DOHH2 (cell line): ENCODE results near the gene DAP.

ENCODE experiments used
- H3F3A ChIP-seq: fragments of 200-600 bp; sonication (generic), shearing (Covaris generic); 2 replicates; pipeline ENCODE4 v1.6.0; 2016; ENCODE audit warnings: antibody characterized with exemption, mild to moderate bottlenecking; ENCODE audit not compliant: control insufficient read depth, insufficient read depth
- H3K27ac ChIP-seq: fragments of 200-600 bp; sonication (generic); 2 replicates; pipeline ENCODE4 v1.5.1; 2014; ENCODE audit warnings: low read depth, mild to moderate bottlenecking, low read length, moderate library complexity
- H3K27me3 ChIP-seq: fragments of 200-600 bp; sonication (generic); 2 replicates; pipeline ENCODE4 v1.6.1; 2014; ENCODE audit warnings: mild to moderate bottlenecking, low read length, mixed read lengths; ENCODE audit not compliant: control insufficient read depth
- H3K36me3 ChIP-seq: fragments of 200-600 bp; sonication (generic); 2 replicates; pipeline ENCODE4 v1.6.1; 2014; ENCODE audit warnings: mild to moderate bottlenecking, low read length, moderate library complexity, mixed read lengths; ENCODE audit not compliant: control insufficient read depth
- H3K4me1 ChIP-seq: fragments of 200-600 bp; sonication (generic); 2 replicates; pipeline ENCODE4 v1.6.1; 2014; ENCODE audit warnings: mild to moderate bottlenecking, low read length, mixed read lengths; ENCODE audit not compliant: control insufficient read depth
- H3K4me2 ChIP-seq: fragments of 200-600 bp; sonication (generic); 2 replicates; pipeline ENCODE4 v1.6.0; 2014; ENCODE audit warnings: mild to moderate bottlenecking, low read length, moderate library complexity
- H3K4me3 ChIP-seq: fragments of 200-600 bp; sonication (generic); 2 replicates; pipeline ENCODE4 v1.5.1; 2014; ENCODE audit warnings: mild to moderate bottlenecking, low read length, mixed read lengths
- H3K79me2 ChIP-seq: fragments of 200-600 bp; sonication (generic); 2 replicates; pipeline ENCODE4 v1.6.1; 2014; ENCODE audit warnings: mild to moderate bottlenecking, low read length, mixed read lengths; ENCODE audit not compliant: control insufficient read depth
- H3K9me2 ChIP-seq: fragments of 200-600 bp; sonication (generic); replicated peaks from 2 replicates; pipeline ENCODE4 v1.6.1; 2014; ENCODE audit warnings: mild to moderate bottlenecking, low read length, mixed read lengths; ENCODE audit not compliant: control insufficient read depth
- H3K9me3 ChIP-seq: fragments of 200-600 bp; sonication (generic); 2 replicates; pipeline ENCODE4 v1.6.1; 2014; ENCODE audit warnings: antibody characterized with exemption, low read length, mixed read lengths; ENCODE audit not compliant: control insufficient read depth, insufficient read depth
- H4K20me1 ChIP-seq: fragments of 200-600 bp; sonication (generic); 2 replicates; pipeline ENCODE4 v1.6.0; 2014; ENCODE audit warnings: low read depth, mild to moderate bottlenecking, antibody characterized with exemption, low read length, moderate library complexity; ENCODE audit not compliant: control insufficient read depth, insufficient read depth
- CTCF ChIP-seq: fragments of 200-600 bp; sonication (generic); IDR thresholded peaks from one replicate; pipeline ENCODE4 v1.5.1; 2014; ENCODE audit warnings: antibody characterized with exemption, mild to moderate bottlenecking, low read depth, low read length; ENCODE audit not compliant: poor library complexity, severe bottlenecking
- EZH2phosphoT487 ChIP-seq: fragments of 200-600 bp; sonication (generic); IDR thresholded peaks from 2 replicates; pipeline ENCODE4 v1.6.1; 2017; ENCODE audit warnings: borderline replicate concordance, mild to moderate bottlenecking, antibody characterized with exemption, low read length, moderate library complexity, mixed read lengths

DAP gene

GRCh38 chr5:10679336-10679988, 81.6 kb downstream of the DAP start:
- Histone ChIP-seq H3K4me1 (no peaks in the 10 kb centered on the region), H3K4me2 (no peak overlapping the region), H3K9me3 (no peaks in the 10 kb centered on the region), H4K20me1 (no peaks in the 10 kb centered on the region), H3K27me3 (no peaks in the 10 kb centered on the region), H3F3A (no peaks in the 10 kb centered on the region), H3K79me2 (no peaks in the 10 kb centered on the region), H3K4me3 (no peak overlapping the region), H3K27ac (no peak overlapping the region), H3K36me3 (peaks cover 34% of the 10 kb centered on the region), H3K9me2 (no peaks in the 10 kb centered on the region)
- TF ChIP-seq CTCF (no peak), EZH2phosphoT487 (no peak)

- Histone ChIP-seq H3K9me3 (no peaks in the 10 kb centered on the region), H4K20me1 (no peaks in the 10 kb centered on the region), H3F3A (no peaks in the 10 kb centered on the region), H3K79me2 (no peaks in the 10 kb centered on the region), H3K4me3 (no peak overlapping the region), H3K36me3 (peaks cover 32% of the 10 kb centered on the region), H3K4me2 (no peak overlapping the region), H3K27ac (no peak overlapping the region), H3K9me2 (no peaks in the 10 kb centered on the region), H3K4me1 (no peaks in the 10 kb centered on the region), H3K27me3 (no peaks in the 10 kb centered on the region)
- TF ChIP-seq EZH2phosphoT487 (no peak), CTCF (no peak)
These were observed 82.8 kb downstream of the DAP start for GRCh38 chr5:10678244-10678643.

- no peak overlapping the region for H3K4me3 ChIP-seq
- no peak overlapping the region for H3K27ac ChIP-seq
- TF ChIP-seq CTCF (no peak), EZH2phosphoT487 (no peak)
- H3F3A ChIP-seq, result no peaks in the 10 kb centered on the region
- H3K27me3 ChIP-seq, result no peaks in the 10 kb centered on the region
- H4K20me1 ChIP-seq, result no peaks in the 10 kb centered on the region
- H3K4me2 ChIP-seq, result no peak overlapping the region
- no peaks in the 10 kb centered on the region for H3K9me3 ChIP-seq
- H3K36me3 ChIP-seq, result peaks cover 25% of the 10 kb centered on the region
- no peaks in the 10 kb centered on the region for H3K79me2 ChIP-seq
- no peaks in the 10 kb centered on the region for H3K4me1 ChIP-seq
- no peaks in the 10 kb centered on the region for H3K9me2 ChIP-seq
These were observed 83.5 kb downstream of the DAP start for GRCh38 chr5:10677533-10677932.
